ENCODE data around the gene KIF25.

The KIF25 gene

DNA sequence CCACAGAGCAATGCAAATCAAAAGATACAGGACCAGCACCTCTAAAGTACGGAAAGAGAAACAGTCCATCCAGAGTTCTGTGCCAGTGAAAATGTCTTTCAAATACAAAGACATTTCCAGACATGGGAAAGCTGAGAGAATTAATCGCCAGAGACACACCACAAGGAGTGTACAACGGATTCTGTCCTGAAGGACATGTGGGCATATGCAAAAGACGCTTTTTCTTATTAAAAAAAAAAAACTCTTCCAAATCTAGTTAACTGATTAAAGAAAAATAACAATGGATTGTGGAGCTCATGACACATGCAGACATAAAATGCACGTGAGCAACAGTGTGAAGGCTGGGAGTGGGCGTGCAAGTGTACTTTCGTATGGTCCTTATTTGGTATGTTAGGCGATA lies 22.8 kb downstream of the KIF25 start:
- no peak for DNase-seq

DNA sequence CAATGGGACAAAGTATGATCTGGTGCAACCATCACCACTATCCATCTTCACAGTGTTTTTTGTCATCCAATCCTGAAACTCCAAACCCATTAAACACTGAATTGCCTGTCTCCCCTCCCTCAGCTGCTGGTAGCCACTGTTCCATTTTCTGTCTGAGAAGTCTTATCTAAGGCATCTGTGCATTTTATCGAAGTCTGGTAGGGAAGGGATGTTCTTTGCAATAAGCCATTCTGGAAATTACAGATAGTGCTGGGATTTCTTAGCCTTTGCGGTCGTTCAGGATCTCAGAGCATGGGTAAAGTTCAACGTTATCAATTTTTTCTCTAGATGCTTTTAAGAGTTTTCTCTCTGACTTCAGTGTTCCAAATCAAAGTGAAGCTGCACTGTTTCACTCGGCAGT lies 24.1 kb downstream of the KIF25 start:
- no peak for DNase-seq

DNA sequence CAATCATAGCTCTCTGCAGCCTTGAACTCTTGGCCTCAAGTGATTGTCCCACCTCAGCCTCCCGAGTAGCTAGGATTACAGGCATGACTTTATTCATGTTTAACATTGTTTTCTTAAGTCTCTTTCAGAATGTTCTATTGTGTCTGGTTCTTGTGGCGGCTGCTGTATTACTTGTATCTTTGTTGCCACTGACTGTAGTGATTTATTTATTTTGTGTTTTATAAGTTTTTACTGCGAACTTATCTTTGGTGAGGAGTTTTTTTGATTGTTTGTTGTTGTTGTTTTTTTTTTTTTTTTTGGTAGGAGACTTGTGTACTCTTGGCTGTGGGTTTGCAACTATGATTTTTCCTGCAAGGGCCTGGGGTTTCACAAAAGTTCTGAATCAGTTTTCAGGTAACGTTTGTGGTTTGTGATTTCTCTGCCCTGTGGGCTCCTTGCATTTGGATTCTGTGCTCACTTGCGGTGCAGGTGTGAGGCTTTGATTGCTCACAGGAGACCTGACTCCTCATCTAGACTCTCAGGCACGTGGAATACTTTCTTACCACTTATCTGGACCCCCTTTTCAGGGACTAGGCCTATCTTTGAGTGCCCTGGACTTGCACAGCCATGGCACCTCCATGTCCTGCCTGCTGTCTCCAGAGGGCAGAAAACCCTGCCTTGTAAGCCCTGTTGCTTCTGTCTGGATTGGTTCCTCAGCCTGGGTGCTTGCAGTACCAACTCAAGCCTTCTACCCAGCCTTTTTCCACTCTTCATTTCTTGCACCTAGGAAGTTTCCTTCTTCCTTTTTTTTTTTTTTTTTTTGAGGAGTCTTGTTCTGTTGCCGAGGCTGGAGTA lies 25.2 kb downstream of the KIF25 start:
- DNase-seq: no peak

DNA sequence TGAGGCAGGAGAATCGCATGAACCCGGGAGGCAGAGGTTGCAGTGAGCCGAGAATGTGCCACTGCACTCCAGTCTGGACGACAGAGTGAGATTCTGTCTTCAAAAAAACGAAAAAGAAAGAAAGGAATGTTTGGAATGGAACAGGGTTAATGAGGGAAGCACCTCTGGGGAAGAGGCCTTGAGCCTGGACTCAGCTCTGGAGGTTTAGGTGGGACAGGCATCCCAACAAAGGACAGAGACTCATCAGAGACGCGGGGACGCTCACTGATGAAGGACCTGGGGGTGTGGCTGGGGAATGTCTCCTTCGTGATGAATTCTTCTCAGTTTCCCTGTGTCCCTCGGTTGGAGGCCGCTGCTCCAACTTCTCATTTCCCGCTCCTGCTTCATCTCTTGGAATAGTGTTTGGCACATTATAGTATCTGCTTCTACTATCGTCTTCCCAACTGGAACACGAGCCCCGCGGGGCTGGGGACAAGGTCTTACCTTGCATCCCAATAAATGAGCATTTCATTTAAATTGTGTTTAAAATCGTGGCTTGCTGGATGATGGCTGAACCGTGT lies 27.6 kb downstream of the KIF25 start:
- DNase-seq: no peak

DNA sequence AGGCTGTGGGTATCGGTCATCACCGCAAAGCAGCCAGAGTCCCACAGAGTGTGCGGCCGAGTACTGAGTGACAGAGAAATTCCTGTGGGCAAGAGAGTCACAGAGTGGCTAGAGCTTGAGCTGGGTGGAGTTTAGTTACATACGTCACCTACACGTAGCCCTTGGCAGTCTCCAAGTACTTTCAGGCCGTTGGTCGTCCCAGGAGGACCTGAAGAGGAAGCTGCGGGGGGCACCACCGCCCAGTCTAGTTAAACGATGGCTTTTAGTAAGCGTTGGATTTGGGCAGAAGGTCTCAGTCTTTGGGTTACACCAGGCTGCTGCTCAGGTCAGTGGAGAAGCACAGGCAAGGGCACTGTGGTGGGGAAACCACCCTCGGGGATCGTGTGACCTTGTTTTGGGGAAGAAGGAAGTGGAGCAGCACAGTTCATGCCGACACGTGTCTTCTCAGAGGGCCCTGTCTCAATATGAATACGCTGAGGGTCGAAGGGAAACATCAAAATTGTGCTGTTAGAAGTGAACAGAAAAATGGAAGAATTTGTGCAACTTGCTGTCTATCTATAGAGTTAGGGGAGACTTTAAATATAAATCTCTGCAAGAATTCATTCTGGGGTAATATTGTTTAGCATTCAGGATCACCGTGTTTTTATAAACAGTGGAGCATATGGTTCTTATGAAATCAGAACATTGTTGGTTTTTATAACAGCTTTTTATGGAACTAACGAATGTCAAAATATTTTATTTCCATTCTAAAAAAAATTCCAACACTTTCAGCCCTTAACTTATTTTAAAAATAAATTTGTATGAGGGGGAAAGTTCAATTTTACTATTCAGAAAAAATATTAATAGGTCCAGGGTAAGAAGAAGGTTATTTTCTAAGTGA lies 28.6 kb downstream of the KIF25 start:
- DNase-seq: no peak

DNA sequence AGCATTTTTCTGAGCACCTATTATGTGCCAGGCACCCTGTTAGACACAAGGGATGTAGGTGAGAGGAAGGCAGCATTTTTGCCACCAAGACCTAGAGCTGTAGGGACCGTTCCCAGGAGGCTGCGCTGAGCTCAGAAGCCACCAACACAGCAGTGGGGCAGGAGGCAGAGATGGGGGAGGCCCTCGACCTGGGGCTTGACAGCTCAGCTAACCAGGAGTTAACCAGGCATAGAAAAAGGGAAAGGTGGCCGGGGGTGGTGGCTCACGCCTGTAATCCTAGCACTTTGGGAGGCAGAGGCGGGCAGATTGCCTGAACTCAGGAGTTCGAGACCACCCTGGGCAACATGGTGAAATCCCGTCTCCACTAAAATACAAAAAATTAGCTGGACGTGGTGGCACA lies 29.5 kb downstream of the KIF25 start:
- no peak for DNase-seq

DNA sequence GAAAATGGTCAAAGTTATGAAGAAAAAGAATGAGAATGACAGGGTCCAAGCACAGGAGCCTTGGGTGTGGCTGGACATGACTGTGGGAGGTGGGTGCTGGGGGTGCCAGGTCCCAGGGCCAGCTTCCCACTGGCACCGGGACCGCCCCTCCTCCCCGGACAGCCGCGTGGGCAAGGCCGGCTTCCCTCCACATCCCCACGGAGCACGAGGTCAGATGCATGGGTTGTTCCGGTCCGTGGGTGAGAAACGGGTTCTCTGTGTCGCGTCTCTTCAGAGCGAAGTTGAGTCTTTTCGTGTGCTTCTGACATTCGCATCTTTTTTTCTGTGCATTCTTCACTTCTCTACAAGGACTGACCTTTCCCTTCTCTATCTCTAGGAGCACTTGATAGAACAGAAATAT lies 30.1 kb downstream of the KIF25 start:
- no peak for DNase-seq

DNA sequence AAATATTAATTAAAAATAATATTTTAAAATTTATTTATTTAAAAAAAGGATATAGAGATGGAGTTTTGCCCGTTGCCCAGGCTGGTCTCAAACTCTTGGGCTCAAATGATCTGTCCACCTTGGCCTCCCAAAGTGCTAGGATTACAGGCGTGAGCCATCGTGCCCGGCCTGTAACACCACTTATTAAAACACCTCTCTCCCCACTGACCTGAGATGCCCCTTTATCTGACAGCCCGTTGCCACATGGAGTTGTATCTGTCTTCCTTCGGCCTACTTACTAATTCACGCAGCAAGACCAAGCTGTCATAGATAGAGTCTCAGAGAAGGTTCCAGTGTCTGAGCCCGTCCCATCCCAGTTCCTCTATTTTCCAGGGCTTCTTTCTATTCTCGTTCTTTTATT lies 30.7 kb downstream of the KIF25 start:
- no peak for DNase-seq

DNA sequence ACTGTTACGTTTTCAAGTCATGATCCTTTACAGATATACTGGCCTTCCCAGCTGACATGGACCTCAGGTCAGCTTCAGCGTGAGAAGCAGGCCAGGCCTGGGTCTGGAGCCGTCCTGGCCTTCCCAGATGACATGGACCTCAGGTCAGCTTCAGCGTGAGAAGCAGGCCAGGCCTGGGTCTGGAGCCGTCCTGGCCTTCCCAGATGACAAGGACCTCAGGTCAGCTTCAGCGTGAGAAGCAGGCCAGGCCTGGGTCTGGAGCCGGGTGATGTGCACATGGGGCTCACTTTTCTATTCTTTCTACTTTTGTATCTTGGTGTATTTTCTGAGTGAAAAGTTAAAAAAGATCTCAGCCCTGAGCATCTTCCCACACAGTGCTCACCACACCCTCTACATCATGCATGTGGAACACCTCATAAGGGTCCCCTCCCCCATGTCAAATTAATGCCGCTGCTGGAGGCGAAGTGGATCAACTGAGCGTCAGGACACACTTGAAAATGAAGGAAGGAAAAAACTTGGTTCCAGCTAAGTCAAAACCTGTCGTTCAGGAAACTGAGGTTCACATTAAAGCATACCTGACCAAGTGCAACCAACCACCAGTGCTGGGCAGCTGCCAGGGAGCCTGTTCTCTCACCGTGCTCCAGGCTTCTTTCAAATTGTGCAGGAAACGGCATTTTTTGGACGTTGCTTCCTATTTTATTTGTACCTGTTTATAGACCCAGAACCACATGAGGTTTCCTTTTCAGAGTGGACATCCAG lies 32.2 kb downstream of the KIF25 start:
- no peak for DNase-seq

DNA sequence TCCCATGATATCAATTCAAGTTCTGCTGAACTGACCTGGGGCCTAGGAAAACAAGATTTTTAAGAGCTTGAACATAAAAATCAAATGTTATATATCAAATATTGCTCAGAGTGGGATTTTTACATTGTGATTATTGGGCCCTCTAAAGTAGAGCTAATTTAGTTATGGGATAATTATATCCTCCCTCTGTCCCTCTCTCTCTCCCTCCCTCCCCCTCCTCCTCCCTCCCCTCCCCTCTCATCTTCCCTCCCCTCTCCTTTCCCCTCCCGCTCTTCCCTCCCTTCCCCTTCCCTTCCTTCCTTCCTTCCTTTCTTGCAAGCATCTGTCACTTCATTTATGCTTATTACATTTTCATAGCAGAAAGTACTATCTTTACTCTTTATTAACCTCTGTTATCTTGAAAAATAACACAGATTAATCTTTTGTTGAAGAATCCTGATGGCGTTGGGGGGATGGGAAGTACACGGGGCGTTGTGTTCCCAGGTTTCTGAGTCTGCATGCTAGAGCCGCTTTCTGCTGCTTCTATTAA lies 32.8 kb downstream of the KIF25 start:
- no peak for DNase-seq

DNA sequence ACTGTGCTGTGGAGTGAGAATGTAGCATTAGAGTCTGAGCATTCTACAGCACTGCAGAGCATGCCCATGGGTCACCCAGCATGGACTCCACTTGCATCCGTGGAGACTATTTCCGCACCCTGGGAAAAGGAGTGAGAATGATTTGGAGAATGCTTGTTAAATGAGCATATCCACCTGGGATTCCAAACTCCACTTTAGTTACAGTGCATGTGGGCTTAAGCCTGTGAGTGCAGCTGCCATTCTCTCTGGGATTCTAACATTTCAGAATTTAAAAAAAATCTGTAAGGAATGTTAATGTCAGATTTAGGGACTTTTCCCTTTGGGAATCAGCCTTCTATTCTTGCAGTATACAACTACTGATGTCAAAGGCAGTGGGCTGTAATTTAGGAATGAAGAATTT lies 33.4 kb downstream of the KIF25 start:
- DNase-seq: no peak

DNA sequence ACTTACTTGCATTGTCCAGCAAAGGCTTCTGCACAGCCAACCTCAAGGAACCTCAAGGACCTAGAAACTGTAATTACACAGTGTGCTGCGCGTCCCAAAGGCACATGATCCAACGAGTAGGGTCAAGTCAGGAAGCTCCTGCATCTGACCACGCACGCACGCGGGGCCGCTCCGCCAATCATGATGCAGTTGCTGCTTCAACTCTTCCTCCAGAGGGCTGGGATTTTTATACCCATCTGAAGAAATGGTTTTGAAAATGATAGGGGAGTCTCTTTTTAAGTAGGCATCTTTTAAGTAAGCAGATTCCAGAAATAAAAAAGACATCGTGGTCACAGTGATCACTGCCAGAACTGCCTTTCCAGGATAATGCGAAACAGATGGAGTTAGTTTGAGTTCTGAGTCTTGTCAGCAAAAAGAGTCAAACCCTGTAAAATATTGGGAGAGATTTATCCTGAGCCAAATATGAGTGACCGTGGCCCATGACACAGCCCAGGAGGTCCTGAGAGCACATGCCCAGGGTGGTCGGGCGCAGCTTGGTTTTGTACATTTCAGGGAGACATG lies 34.0 kb downstream of the KIF25 start:
- DNase-seq: no peak

DNA sequence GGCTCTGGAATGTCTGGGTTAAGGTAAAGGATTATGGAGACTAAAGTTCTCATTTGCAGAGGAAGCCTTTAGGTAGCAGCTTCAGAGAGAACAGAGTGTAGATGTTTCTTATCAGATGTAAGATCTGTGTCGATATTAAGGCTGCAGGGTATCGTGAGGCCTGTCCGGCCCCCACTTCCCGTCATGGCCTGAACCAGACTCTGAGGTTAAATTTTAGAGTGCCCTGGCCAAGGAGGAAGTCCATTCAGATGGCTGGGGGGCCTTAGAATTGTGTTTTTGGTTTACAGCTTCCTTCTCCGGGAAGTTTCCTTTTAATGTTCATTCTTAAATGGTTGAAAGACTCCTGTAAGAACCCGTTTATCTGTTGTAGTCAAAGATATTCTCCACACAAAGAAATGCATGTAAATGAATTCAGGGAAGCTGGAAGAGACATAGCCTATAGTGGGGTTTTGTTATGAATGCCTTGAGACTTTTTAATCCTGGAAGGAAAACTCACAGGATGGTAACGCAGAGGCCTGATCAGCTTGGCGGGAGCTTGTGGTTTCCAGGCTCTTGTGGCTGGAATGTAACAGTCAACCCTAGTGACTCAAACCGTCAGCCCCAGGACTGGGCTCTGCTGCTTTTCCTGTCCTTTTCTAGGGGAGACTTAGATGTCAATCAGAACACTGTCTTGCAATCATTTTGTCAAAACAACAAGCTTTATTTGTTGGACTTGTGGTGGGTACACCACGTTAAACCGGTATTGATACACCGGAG lies 34.7 kb downstream of the KIF25 start:
- DNase-seq: no peak

DNA sequence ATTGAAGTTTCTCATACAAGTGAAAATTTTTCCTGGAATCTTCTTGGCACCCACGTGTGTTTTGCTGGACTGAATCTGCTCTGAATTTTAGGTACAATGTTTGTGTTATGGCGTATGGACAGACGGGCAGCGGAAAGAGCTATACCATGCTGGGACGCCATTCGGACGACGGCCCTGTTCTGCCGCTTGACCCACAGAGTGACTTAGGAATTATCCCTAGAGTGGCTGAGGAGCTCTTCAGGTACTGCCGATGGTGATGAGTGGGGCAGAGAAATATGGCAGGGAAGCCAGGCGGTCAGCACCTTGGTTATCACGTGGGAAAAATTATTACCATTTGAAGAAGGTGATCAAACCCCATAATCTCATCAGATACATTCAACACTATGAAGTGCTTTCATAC lies 36.3 kb downstream of the KIF25 start:
- no peak for DNase-seq

DNA sequence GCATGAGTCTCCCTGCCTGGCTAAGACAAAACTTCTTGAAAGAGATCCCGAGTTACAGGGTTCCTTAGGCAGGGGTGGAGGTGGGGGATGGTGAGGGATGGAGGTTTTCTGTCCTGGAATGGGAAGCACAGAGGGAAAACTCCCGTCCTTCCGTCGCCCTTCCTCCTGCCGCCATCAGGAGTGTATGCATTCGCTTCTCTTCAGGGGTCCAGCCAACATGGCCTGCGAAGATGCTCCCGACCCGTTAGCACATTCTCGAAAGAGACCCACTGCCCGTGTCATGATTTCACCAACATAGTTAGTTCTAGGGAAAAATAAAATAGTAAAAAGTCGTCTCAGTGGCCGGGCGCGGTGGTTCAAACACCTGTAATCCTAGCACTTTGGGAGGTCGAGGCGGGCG lies 37.1 kb downstream of the KIF25 start:
- DNase-seq: no peak

DNA sequence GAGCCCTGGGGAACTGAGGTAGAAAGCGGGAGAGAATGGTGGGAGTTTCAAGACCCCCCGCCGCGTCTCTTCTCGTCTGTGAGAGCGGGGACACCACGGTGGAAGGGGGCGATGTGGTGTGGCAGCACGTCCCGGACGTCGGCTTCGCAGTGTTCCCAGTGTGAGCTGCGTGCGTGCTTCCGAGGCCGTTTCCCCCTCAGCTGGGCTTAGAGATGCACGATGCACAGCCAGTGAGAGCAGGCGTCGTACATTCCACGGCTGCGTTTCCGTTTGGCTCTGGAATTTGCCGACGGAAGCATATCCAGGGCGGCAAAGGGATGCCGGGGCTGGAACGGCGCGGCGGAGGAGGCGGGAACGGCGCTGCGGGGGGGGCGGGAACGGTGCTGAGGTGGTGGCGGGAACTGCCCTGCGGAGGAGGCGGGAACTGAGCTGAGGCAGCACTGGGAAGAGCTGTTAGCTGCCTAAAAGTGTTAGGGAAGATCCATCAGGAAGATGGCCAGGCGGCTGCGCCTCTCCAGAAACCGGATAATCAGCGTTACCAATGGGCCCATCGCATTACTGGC lies 37.7 kb downstream of the KIF25 start:
- no peak for DNase-seq

DNA sequence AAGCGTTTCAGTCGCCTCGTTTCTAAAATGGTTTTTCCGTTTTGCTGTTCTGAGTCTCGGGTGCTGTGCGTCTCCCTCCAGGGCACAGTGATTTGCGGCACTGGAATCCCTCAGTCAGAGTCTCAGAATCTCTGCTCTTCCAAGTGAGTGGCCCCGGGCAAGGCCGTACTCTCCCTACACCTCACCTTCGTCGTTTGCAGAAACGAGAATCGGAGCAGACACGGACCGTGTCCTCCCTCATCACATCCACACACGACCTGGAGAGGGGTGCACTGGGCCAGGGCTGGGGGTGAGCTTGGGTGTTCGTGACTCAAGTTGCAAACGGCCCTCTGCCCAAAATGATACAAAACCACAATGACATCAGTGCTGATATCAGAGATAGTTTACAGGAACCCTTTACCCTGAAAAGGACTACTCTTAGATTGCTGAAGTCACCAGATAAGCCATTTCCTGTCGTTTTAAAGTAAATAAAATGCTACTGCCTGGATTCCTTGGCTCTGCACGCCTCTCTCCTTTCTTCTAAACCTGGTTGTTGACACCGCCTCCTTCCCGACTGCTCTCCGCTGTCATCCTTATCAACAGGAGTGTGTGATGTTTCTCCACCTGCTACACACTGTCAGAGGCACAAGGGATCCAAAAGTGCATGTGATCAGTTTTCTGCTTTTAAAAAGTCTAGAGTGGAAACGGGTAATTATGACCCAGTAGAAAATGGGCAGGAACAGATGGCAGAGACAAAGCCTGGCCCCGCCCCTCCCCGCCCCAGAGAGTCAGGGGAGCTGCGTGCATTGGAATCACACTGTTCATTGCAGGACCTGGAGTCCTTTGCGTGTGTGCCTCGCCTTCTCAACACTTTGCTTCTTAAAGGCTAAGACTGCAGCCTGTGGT lies 38.4 kb downstream of the KIF25 start:
- DNase-seq: peak; percentile 51

DNA sequence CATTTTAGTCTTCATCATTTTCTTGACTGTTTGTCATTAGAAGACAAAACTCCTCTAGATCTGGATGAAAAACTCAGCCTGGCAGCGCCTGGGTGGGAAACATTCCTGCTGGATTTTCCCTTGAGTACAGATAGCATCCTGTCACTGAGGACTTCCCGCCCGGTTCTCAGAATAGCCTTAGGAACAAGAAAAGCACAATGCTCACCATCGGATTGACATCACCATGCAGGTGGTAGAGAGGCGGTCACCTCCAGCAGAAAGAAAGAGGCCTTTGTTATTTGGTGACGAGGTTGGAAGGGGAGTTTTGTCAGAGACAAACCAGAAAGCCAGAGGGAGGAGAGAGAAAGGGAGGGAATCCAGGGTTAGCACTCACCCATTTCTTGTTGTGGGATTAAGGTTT lies 39.8 kb downstream of the KIF25 start:
- DNase-seq: no peak

DNA sequence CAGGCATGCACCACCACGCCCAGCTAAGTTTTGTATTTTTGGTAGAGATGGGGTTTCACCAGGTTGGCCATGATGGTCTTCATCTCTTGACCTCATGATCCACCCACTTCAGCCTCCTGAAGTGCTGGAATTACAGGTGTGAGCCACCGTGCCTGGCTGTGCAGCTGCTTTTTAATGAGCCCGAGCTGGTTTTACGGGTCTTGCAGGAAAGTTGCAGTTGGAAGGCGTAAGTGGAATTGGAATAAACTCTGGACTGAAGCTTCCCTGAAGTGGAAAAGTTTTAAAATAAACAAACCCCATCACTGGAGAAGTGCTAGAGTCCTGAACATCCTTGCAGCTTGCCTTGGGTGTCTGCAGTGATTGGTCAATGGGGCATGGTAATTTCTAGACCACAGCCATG lies 40.4 kb downstream of the KIF25 start:
- no peak for DNase-seq

DNA sequence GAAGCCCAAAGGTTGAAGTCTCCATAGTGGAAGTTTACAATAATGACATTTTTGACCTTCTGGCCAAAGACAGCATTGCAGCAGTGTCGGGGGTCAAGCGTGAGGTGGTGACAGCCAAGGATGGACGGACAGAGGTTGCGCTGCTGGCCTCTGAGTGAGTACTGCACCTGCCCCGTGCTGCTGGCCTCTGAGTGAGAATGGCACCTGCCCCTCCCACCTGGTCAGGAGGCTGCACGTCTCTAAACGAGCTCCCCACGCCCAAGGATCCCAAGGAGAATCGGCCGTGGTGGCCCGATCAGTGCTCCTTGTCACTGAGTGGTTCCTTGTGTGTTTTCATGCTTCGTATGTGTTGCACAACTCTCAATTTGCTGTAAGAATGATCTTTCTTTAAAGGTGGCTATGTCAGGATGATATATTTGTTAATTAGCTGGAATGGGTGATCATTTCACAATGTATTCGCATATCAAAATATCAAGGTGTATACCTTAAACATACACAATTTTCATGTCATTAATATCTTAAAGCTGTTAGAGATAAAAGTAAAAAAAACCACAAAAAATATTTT lies 41.2 kb downstream of the KIF25 start:
- DNase-seq: no peak
